Fibroblast of lung (primary cell): Measurements from ENCODE around the gene MARCHF6.

Experiments used
- EZH2 ChIP-seq: IDR thresholded peaks from 2 replicates; pipeline ENCODE4 v1.5.1; 2012; ENCODE audit warnings: low read length, control low read depth, mild to moderate bottlenecking; ENCODE audit errors: missing control alignments
- TF ChIP-seq, protein P1 (sequence below), 2 donors: IDR thresholded peaks in 1 of 2; conservative IDR thresholded peaks in 1 of 2; 1 replicate in 1 of 2; 2 replicates in 1 of 2; pipeline ENCODE4 v1.5.1; 2011 to 2012; ENCODE audit warnings: low read length in 2 of 2, control low read depth in 1 of 2, inconsistent platforms in 1 of 2, low read depth in 1 of 2, mild to moderate bottlenecking in 1 of 2

DNA sequence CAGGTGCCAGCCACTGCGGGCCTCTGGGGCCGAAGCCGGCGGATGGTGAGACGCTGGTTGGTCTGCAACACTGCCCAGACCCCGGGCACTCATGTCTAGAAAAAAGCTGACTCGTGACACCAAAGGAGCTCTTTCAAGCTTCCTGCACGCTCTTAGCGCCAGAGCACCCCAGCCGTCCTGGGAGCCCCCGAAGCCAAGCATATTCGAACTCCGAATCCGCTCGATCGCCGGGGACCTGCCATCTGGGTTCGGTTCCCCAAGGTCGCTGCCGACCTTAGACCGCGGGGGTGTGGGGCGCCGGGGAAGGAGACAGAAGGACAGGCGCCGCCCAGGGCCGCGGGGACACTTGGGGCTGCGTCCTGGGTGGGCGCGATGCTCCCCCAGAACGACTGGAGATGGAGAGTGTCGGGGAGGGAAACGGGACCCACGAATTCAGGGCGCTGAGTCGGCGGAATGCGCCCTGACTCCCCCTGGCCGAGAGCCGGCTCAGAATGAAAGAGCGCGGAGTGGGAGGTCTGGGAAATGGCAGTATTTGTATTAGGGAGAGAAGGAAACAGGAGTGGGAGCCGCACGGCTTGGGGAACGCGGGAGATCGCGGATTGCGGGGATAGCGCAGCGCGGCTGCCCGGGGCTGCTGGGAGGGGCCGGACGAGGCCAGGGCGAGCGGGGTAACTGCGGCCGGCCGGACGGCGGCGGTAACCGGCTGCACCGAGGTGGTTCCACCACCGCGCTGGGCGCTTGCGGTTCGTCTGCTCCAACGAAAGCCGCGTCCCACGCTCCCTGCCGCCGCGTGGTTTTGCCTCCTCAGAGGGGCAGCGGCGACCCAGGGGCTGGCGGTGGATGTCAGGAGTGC lies 20.1 kb upstream of the MARCHF6 start:
- TF ChIP-seq EZH2, result no peak
- TF ChIP-seq, protein P1, sequence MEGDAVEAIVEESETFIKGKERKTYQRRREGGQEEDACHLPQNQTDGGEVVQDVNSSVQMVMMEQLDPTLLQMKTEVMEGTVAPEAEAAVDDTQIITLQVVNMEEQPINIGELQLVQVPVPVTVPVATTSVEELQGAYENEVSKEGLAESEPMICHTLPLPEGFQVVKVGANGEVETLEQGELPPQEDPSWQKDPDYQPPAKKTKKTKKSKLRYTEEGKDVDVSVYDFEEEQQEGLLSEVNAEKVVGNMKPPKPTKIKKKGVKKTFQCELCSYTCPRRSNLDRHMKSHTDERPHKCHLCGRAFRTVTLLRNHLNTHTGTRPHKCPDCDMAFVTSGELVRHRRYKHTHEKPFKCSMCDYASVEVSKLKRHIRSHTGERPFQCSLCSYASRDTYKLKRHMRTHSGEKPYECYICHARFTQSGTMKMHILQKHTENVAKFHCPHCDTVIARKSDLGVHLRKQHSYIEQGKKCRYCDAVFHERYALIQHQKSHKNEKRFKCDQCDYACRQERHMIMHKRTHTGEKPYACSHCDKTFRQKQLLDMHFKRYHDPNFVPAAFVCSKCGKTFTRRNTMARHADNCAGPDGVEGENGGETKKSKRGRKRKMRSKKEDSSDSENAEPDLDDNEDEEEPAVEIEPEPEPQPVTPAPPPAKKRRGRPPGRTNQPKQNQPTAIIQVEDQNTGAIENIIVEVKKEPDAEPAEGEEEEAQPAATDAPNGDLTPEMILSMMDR (conservative IDR thresholded peaks at IDR 0.05 in 1 of 2, IDR thresholded peaks at IDR 0.05 in 1 of 2; ENCODE audit: low read depth in 1 of 2, low read length in 2 of 2), result peak in 1 of 2 donors; percentile 8
